Activated CD4-positive, CD25-positive, alpha-beta regulatory T cell treated with anti-CD3 and anti-CD28 coated beads, Interleukin-2, amount 50 U/mL, for 16 hours (primary cell): ENCODE data around the gene TRRAP.

ENCODE experiments used
- DNase-seq: peaks from one replicate; pipeline ENCODE4 v3.0.0-alpha.2; 2020; ENCODE audit warnings: low read depth, low spot score

The TRRAP gene

DNA sequence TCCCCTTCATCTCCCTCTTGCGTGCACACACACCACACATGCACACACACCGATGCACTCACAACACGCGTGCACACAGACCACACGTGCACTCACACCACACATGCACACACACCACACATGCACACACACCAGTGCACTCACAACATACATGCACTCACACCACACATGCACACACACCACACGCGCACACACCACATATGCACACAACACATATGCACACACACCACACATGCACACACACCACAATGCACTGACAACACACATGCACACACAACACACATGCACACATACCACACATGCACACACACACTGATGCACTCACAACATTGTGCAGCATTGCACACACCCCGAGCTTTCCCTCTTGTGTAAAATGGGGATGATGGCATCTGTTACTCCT, 68.1 kb downstream of the TRRAP start:
- no peak for DNase-seq

DNA sequence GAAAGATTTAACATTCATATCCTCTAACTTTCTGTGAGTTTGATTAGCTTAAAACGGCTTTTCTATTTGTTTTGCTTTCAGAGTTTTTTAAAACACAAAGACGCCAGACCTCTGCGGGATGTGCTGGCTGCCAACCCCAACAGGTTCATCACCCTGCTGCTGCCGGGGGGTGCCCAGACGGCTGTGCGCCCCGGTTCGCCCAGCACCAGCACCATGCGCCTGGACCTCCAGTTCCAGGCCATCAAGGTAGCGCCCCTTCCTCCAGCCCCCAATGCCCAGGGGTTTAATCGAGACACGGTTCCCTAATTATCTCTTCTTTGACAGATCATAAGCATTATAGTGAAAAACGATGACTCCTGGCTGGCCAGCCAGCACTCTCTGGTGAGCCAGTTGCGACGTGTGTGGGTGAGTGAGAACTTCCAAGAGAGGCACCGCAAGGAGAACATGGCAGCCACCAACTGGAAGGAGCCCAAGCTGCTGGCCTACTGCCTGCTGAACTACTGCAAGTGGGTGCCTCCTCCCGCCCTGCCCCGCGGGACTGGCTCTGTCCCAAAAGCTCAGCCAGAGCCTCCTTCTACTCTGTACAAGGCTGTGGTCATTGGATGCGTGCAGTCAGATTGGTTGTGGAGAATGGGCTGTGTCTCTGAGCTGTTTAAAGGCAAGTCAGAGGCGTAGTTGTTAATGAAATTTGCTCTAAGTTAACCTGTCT, 71.2 kb downstream of the TRRAP start:
- DNase-seq = no peak

DNA sequence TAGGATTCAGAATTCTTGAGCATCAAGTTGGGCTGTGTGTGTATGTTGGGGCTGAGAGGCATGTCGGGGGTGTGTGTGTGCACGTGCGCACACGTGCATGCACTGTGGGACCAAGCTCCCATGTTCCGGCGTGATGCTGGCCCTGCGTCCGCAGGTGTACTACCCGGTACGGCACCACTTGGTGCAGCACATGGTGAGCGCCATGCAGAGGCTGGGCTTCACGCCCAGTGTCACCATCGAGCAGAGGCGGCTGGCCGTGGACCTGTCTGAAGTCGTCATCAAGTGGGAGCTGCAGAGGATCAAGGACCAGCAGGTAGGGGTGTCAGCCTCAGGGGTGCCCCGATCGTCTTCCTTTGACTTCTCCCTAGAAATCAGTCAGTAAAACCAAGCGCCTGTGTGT, 77.7 kb downstream of the TRRAP start:
- DNase-seq = no peak

DNA sequence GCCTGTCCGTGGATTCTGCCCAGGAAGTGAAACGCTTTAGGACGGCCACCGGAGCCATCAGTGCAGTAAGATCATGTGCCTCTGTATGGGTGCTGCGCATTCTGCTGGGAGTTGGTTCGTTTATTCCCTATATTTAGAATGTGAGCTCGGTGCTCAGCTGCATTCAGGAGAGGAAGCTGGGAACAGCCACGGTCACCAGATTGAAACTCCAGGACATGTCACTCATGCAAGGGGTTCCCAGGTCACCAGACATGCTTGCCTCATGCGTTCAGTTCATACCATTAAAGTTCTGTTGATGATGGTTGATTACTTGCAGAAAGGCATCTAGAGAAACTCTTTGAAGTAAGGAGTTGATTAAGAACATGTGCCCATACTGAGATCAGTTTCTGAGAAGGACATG, 78.1 kb downstream of the TRRAP start:
- no peak for DNase-seq

DNA sequence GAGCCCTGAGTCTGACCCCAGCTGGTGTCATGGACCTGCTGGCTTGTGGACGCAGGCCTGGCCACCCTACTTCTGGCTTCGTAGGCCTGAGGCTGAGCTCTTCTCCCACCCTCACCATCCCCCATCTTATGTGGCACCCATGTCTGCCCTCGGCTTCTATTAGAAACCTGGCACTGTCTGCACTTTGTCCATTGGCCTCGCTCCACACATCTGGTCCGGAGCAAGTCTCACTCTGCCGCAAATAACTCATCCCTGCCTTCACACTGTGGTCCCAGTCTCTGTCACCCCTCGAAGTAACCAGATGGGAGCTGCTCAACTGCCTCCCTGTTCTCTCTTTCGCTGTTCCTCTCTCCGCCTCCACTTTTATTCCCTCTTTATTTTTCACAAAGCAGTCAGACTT, 78.6 kb downstream of the TRRAP start:
- DNase-seq = no peak

DNA sequence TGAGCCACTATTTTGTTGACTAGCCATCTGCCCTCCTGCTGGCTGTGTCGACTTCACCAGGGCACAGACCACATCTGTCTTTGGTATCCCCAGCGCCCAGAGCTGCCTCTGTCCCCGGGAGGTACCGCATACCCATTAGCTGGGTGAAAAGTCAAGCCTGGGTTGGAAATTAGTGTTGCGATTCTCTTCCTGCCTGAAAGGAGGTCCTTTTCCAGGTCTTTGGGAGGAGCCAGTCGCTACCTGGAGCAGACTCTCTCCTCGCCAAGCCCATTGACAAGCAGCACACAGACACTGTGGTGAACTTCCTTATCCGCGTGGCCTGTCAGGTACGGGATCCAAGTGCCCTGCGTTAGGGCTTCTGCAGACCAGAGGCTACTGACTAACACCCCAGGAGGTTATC, 79.4 kb downstream of the TRRAP start:
- DNase-seq = no peak

- no peak for DNase-seq
Measured at GRCh38 chr7:98958968-98959367, 80.6 kb downstream of the TRRAP start.

DNA sequence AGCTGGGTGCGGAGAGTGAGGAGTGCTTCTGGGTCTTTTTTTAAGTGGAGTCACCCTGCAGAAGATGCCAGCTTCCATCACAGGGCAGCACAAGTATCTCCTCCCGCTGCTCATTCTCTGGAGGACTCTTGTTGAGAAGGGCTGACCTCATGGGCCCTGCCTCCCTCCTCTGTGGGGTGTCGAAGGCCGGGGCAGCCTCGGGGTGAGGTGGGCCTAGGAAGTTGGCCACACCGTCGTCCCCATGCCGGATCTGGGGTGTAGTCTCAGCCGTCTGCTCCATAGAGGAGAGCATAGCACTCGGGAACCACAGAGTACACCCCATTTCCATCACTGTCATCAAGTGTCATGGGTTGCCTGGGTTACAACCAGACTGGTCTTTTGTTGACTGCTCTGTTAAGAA, 85.0 kb downstream of the TRRAP start:
- DNase-seq = no peak

DNA sequence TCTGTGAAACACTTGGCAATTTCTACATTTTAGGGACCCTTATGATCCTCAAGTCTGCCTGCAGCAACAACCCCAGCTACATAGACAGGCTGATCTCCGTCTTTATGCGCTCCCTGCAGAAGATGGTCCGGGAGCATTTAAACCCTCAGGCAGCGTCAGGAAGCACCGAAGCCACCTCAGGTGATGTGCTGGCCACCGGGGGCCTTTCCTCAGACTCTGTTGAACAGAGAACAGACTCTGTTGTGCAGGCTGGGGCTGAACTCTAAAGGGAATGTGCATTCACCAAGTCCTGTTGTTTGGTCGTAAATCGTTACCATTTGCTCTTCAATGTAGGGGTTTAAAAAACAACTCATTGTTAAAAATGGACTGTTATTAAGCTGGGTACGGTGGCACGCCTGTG, 86.3 kb downstream of the TRRAP start:
- no peak for DNase-seq

DNA sequence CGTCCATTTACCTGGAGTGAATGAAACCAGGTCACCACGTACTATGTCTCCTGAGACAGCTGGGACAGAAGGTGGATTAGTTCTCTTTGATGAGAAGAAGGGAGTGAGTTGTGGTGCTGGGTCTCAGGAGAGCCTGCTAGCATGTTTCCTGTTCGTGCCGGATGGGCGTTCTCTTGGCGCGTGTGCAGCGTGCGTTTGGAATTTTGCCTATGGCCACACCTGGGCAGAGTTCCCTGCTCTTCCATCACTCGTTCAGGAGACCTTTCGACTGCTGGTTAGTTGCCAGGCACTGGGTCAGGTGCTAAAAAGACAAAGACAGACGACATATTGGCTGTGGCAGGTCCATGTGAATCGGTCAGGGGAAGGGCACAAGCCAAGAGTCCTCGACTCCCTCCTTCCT, 90.3 kb downstream of the TRRAP start:
- DNase-seq = no peak

DNA sequence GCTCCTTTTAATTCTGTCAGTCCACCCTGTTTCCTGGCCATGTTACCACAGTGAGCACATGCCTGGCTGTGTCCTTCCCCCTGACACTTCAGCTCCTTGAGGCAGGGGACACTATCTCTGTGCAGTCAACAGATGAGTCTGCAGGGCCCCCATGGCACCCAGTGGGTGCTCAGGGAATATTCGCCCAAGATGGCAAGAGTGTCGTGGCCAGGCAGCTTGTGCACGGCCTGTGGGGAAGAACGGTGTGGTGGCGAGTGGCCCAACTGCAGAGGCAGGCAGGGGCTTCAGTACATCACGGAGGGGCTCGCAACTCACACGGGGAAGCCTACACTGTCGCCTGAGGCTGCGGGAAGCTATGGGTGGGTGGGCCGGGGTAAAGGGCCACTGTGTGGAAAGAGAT, 91.1 kb downstream of the TRRAP start:
- no peak for DNase-seq

- no peak for DNase-seq
Measured at GRCh38 chr7:98970016-98970615, 91.8 kb downstream of the TRRAP start.

GRCh38 chr7:98970805-98971204, 92.5 kb downstream of the TRRAP start:
- DNase-seq = no peak

DNA sequence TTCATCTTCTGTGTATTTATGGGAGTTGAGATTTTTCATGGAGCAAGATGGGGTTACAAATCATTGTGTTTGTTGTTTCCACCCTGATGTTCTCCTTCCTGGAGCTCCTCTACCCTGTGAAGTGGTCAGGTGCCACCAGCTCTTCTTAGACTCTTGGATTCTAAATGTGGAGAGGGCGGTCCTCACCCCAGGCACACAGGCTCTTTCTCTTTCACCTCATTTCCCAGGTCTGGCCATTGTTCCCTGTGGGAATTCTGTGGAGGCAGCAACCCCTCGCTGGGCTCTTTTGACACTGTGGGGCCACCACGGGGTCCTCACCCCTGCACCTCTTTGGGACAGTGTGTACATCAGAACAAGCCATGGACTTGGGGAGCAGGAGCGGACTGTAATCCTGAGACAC, 95.9 kb downstream of the TRRAP start:
- DNase-seq = no peak

DNA sequence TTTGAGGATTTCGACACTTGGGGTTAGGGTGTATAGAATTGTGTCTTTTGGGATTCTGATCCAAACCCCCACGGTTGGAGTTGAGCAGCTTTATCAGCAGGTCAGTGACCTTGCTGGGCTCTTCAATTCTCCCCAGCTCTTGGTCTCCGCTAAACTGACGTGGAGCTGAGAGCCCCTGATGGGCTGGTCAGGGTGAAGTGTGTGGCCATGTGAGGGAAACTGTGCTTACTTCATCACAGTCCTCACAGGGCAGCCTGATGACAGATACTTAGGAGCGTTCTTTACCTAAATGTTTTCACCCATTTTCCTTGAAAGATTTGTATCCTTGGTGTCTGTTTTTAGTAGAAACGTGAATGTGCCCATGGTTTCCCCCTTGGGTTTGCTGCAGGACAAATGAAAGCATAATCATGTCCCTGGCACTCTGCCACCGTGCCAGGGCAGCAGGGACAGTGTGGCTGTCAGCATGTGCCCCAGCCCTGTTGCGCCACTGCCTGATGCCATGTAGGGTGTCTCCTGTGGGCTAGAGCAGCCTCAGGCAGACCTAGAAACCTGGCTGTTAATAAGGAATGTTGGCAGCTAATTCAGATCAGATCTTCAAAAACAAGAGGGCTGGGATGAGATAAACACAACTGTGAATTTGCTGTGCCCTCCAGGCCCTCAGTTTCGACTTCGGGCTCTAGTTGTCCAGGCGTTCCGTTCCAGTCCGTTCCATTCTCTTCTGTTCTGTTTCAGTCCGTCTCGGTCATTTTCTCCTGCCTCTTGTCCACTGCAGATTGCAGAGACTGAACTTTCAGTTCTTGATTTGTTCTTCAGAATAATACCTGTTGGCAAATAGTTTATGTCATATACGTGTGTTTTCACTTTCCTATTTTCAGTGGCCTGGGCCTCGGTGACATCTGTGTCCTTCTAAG, 96.8 kb downstream of the TRRAP start:
- no peak for DNase-seq

DNA sequence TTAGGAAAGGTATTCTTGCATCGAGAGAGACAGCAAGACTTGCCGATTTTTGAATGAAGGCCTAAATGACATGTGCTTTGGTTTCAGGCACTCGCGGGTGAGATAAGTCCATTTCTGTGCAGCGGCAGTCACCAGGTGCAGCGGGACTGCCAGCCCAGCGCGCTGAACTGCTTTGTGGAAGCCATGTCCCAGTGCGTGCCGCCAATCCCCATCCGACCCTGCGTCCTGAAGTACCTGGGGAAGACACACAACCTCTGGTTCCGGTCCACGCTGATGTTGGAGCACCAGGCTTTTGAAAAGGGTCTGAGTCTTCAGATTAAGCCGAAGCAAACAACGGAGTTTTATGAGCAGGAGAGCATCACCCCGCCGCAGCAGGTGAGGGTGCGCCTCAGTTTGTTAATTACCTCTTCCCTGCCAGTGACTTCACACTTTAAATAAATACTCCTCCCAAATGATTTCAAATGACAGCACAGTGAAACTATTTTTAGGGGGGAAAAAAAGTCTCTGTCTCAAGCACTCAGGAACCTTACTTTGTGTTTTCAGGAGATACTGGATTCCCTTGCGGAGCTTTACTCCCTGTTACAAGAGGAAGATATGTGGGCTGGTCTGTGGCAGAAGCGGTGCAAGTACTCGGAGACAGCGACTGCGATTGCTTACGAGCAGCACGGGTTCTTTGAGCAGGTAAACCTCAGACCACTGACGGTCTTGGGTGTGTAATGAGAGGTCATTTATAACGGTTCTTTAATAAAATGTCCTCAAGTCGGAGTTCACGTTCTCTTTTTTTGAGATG, 98.3 kb downstream of the TRRAP start:
- no peak for DNase-seq

GRCh38 chr7:98978672-98979071, 100.3 kb downstream of the TRRAP start:
- no peak for DNase-seq

- no peak for DNase-seq
Measured at GRCh38 chr7:98981701-98982100, 103.4 kb downstream of the TRRAP start.

GRCh38 chr7:98982686-98983085, 104.4 kb downstream of the TRRAP start:
- DNase-seq = no peak

- no peak for DNase-seq
Measured at GRCh38 chr7:98984126-98984525, 105.8 kb downstream of the TRRAP start.

DNA sequence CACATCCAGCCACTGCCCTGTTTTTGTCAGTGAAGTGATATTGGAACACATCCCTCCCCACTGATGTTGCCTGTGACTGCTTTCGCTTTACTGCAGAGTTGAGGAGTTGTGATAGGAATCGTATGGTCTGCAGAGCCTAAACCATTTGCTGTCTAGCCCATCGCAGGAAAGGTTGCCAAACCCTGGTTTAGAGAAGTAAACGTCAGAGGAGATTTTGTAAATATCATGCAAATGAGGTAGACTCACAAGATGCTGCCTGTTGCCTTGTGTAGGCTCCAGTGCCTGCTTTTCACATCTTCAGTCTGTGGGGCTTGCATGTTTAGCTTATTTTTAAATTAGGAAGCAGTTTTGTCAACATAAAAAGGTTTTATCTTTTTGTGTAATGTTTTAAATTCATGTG, 107.1 kb downstream of the TRRAP start:
- no peak for DNase-seq

DNA sequence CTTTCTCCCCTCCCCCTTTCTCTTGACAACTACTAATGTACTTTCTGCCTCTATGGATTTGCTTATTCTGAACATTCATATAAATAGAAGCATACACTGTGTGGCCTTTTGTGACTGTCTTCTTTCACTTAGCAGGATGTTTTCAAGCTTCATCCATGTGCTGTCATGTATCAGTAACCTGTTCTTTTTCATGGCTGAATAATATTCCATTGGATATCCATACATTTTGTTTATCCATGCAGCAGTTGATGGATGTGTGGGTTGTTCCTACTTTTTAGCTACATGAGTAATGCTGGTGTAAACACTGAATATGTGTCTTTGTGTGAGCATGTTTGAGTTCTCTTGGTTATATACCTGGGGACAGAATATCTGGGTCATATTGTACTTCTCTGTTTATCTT, 107.6 kb downstream of the TRRAP start:
- no peak for DNase-seq
